Stimulated activated CD8-positive, alpha-beta memory T cell treated with anti-CD3 and anti-CD28 coated beads, Interleukin-15, amount 100 ng/mL, for 48 hours (primary cell): ENCODE measurements around the gene KLHL26.
"Not testable (repeated sequence)": the region's sequence is repeated elsewhere in the genome, so short reads cannot be mapped to it uniquely, and the experiment has no call there.

Source experiments
- DNase-seq, 2 donors: peaks; one replicate each; pipeline ENCODE4 v3.0.0-alpha.2; 2020; ENCODE audit warnings: low read depth in 2 of 2

KLHL26 gene

GRCh38 chr19:18600692-18601397 is 36.0 kb upstream of the KLHL26 start:
- DNase-seq = not testable (repeated sequence)

DNA sequence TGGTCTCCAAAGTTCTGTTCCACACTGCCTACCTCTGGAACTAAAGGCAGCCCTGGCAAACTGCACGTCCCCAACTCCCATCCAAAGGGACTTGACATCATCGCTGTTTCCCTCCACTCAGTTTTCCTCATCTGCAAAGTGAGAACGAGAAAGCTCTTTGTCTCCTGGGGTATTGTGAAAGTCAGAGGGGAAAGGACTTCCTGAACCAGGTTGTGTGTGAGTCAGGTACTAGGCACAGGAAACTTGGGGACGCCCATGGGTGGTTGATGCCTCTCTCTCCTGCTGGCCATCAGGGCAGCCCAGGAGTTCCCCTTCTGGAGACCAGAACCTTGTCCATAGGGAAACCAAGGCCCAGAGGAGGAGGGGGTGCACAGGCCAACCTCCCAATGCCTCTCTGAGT is 35.0 kb upstream of the KLHL26 start:
- no peak for DNase-seq

DNA sequence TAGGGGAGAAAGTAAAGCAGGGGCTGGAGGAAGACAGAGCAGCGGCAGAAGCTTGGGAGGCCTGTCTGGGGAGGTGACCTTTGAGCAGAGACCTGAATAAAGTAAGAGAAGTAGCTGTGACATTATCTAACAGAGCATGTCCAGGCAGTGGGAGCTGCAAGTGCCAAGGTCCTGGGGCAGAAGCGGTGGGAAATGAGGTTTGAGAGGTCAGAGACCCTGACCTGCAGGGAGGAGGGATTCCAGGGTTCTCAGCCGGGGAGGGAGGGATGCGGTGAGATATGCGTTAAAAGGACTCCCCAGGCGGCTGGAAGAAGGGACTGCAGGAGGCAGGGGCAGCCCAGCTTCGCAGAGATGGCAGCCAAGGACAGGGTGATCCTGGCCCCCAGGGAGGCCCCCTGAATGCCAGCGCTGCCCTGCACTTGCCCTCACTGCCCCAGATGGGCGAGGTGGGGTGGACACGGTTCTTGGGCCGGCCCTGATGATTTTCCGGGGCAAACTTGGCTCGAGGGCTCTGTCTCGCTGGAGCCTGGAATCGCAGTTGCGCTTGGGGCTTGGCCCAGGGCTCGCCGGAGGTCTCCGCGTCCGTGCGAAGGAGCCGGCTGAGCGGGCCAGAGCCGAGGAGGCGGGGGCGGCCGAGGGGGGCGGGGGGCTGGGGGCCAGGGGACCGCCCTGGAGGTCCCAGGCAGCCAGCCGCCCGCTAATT is 33.4 kb upstream of the KLHL26 start:
- no peak for DNase-seq

GRCh38 chr19:18603958-18604819 is 32.6 kb upstream of the KLHL26 start:
- no peak for DNase-seq

DNA sequence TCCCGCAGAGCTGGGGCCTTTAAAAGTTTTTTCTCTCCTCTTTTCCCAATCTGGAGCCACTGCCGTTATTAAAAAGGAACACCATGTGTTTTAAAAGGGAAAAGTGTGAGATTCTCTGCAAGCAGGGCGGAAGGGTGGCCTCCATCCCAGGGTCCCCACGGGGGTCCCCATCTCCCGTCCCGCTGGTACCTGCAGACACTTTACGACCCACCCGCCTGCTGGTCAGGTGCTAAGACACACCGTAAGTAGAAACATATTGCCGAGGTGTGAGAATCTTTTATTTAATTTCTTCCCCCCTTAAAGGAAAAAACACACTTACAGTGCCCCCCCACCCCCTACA is 32.0 kb upstream of the KLHL26 start:
- DNase-seq = no peak

DNA sequence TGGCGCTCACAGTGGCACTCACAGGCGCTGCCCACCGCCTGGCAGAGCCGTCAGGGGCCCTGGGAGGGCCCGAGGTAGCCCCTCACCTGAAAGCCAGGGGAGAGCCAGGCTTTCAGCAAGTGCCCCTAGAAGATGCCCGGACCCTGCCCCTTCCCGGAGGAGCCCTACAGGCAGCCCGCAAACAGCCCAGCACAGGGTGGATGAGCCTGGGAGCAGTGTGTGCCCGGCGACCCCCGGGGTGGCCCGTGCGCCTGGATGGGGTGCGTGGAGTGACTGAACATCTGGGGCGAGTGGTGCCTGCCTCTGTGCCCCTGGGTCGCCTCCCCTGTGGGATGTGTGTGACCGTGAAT is 31.7 kb upstream of the KLHL26 start:
- no peak for DNase-seq

GRCh38 chr19:18605546-18606280 is 31.1 kb upstream of the KLHL26 start:
- DNase-seq = no peak

- no peak for DNase-seq
Observed at GRCh38 chr19:18606281-18607225, 30.3 kb upstream of the KLHL26 start, which contains the start of gene CRLF1. CRLF1 (minus strand) TSS chr19:18606799; CDS start chr19:18606656, 143 bp downstream.

DNA sequence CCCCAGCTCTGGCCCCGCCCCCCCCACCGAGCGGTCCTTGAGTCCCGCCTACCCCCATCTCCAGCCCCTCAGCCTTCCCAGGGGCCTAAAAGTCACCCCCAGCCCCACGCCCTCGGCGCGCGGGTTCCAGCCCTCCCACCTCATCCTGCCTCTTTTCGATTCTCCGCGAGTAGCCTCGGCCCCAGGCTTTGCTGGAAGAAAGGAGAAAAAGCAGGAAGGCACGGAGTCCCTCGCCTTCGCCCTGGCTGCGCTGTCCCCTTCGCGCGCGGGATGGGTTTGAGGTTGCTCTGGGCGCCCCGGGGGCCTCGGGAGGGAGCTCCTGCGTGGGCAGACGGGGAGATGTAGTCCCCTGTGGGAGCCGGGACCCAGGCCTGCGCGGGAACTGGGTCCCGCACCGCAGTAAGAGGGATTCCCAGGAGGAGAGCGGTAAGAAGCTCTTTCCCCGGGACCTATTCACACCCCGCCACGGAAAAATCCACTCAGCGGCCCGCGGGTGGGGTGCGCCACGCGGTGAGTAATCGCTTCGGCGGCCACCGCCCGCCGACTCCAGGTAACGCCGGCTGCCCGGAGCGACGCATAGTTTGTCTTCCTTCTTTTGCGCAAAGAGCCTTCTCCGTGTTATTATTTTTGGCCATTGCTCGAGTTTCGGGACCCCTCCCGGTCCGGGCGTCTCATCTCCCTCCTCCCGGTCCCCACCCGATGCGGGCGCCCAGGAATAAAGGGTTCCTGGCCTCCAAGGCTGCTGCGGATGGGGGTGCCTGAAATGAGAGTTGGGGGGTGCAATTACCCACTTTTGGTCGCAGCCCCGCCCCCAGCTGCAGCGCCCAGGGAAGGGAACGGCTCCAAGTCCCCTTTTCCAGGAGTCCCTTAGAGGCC is 29.4 kb upstream of the KLHL26 start:
- no peak for DNase-seq

DNA sequence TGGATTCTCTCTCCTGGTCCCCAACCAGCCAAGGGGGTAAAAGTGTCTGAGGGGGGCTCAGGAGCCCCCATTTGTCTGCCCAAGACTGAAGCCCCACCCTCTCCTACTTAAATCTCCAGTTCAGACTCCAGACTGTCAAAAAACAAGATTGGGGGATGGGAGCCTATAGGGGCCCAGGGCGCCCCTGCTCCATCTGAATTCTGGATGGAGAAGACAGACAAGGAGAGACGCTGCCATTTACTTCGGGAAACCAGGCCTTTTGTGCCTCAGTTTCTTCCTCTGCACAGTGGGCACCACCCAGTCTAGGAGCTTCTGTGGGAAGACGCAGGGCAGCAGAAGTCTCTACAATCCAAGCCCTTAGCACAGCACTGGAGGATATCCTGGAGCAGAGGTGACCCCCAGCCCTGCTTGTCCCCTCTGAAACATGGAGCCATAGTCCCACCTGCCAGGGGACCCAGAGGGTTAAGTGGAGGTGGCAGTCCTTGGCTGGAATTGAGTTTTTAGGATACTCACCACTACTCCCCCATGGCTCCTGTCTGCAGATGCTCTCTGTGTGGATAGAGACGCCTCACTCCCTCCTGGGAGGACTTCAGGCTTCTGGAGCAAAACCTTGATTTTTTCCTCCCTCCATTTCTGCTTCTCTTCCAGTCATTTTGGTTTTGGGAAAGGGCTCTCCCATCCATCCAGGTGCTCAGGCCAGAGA is 28.6 kb upstream of the KLHL26 start:
- no peak for DNase-seq

- no peak for DNase-seq
Observed at GRCh38 chr19:18608805-18609716, 27.8 kb upstream of the KLHL26 start.

DNA sequence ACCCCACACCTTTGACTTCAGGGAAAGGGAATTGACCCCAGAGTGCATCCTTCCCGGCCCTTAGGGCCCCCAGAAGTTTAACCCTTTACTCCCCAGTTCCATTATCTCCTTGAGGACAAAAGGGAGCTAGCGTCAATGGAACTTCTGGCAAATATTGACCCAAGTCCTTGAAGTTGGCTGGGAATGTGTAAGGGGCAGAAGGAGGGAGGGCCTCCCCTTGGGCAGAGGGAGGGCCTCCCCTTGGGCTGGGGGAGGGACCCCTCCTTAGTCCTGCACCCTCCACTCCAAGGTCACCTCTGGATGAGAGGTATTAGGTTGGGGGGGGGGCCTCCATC is 27.1 kb upstream of the KLHL26 start:
- DNase-seq = no peak

- DNase-seq = no peak
Observed at GRCh38 chr19:18610245-18610555, 26.6 kb upstream of the KLHL26 start.

GRCh38 chr19:18610556-18611326 is 26.1 kb upstream of the KLHL26 start:
- DNase-seq = no peak

DNA sequence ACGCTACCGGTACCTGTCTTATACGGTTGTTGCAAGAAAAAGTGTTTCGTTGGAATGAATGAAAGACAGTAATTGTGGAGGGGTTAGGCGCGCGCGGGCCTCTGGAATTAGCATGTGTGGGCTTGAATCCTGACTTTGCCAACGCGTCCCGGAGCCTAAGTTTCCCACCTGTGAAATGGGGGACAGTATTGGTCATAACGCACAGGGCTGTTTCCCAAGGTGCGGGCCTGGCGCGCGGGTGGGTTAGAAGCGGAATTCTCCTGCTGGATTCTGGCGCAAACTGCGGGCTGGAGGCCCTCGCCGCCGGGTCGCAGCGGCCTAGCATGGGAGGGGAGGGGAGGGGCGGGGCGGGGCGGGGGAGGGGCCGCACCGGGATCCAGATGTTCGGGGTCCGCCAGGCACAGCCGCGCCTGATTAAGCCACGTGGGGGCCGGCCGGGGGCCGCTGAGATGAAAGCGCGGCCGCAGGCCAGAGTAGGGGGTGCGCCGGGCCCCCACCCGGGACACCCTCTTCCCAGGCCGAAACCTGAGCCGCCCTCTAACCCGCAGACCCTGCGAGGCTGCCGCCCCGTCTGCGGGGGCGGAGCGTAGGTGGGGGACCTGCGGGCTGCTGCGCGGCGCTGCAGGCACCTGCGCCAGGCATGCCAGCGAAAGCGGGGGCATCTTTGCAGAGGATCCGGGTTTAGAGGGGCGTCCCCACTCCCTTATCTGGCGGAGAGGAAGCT is 25.3 kb upstream of the KLHL26 start:
- DNase-seq = no peak

GRCh38 chr19:18612051-18612771 is 24.6 kb upstream of the KLHL26 start:
- no peak for DNase-seq
